ENCODE data around the gene ROPN1.

GRCh38 chr3:124032881-124033359, 41.0 kb upstream of the ROPN1 start:
- no peak for TF ChIP-seq EZH2 (optimal IDR thresholded peaks at IDR 0.05; ENCODE audit: low read depth, low read length)
- peak; percentile 56 for TF ChIP-seq CTCF (IDR thresholded peaks at IDR 0.05; ENCODE audit: low read length)
- no peak for TF ChIP-seq EZH2phosphoT487 (IDR thresholded peaks at IDR 0.05; ENCODE audit: low read length)
